GM19025 (cell line): Measurements from ENCODE around the gene POM121C.
"Not testable (repeated sequence)": the region's sequence is repeated elsewhere in the genome, so short reads cannot be mapped to it uniquely, and the experiment has no call there.

Experiments
- ATAC-seq: cut with Tn5 transposase; IDR thresholded peaks from one replicate; pipeline ENCODE4 v1.9.1; 2021; ENCODE audit warnings: mild to moderate bottlenecking, low read depth, moderate library complexity; ENCODE audit not compliant: unreplicated experiment

POM121C gene

DNA sequence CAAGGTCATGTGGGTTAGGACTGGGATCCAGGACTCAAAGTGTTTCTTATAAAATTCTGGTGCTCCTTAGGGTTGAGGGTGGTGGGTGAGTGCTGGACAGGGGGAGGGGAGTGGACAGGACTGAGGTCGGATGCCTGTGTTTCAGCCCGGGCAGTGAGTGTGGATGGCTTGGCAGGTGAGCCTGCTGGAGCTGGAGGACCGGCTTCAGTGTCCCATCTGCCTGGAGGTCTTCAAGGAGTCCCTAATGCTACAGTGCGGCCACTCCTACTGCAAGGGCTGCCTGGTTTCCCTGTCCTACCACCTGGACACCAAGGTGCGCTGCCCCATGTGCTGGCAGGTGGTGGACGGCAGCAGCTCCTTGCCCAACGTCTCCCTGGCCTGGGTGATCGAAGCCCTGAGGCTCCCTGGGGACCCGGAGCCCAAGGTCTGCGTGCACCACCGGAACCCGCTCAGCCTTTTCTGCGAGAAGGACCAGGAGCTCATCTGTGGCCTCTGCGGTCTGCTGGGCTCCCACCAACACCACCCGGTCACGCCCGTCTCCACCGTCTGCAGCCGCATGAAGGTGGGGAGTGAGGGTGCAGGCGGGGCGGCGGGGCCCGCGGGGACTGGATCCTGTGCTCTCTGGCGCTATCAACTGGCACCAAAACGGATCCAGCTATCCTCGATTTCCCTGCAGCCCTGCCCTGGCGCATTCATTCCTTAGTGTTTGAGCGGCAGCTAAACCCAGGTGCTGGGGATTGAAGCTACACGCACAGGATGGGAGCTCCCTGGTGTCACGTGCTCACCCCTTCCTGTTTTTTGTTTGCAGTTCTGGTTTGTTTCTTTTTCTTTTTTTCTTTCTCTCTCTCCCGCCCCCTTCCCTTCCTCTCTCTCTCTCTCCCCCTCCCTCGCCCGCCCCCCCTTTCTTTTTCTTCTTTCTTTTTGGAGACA is 87.1 kb downstream of the POM121C start:
- ATAC-seq: not testable (repeated sequence)

DNA sequence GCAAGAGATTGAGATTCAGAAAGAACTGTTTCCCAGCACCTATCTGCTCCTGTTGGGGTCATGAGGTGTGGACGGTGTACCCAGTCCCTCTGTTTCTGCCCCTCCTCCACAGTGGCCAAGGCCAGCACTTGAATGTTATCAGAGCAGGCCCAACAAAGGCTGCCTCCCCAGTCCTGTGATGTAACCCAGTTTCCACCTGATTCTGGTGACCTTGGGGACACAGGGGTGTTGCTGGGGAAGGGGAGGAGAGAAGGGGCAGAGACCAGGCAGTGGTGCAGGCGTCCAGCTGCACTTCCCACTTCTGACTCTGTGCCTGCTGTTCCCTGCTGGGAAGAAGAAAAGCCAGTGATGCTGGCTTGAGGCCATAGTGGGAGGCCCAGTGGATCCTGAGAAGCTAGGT is 88.2 kb downstream of the POM121C start:
- not testable (repeated sequence) for ATAC-seq

GRCh38 chr7:75395329-75395728 is 90.8 kb downstream of the POM121C start, which contains the start of gene TRIM73:
TRIM73 (plus strand) TSS chr7:75395629; CDS start chr7:75398934, 3,305 bp downstream.
- ATAC-seq: not testable (repeated sequence)

DNA sequence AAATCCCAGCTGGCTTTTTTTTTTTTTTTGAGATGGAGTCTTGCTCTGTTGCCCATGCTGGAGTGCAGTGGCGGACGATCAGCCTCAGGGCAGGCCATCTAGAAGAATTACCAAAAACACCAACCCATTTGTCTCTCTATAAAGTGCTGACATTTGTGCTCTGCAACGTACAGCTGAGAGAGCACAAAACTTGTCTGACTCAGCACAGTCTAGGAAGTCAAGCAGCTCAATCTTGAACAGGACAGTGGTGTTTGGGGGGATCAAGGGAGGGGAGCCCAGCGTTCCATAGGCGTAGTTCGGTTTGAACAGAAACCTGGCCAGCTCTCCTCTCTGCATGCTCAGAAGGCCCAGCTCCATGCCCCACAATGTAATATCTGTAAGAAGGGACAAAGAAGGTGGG is 92.9 kb downstream of the POM121C start:
- ATAC-seq: not testable (repeated sequence)

DNA sequence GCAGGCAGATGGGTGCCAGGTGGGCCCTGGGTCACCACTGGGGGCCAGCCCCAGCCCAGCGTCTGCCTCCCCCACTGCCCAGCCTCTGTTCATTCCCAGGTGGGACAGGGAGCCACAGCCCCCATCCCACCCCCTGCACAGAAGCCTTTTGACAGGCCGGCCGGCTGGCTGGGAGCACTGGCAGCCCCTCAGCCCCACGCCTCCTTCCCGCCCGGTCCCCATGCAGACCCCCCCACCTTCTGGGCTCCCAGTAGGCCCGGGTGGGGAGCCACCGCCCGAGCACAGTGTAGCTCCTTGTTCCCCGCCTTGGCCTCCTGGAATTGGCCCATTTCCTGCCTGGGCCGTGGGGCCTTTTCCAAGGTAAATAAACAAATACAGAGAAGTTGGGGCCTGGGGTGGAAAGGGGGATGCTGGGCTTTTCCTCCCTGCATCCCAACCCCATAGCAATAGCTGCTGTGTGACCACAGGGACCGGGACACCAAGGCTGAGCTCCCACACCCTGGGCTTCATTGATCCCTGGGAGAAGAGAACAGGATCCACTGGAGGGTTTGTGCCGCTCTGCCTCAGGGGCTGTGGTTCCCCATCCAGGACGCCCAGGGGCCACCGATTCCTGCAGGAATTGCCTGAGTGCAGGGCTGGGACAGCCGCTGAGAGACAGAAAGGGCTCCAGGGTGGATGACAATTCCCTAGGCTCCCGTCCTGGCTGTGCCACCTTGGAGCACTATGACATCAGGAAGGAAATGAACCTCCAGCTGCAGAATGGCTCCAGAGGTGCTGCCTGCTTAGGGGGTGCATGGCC is 111.4 kb downstream of the POM121C start:
- ATAC-seq: not testable (repeated sequence)

- ATAC-seq: not testable (repeated sequence)
Observed at GRCh38 chr7:75374144-75374518, 112.0 kb downstream of the POM121C start.

DNA sequence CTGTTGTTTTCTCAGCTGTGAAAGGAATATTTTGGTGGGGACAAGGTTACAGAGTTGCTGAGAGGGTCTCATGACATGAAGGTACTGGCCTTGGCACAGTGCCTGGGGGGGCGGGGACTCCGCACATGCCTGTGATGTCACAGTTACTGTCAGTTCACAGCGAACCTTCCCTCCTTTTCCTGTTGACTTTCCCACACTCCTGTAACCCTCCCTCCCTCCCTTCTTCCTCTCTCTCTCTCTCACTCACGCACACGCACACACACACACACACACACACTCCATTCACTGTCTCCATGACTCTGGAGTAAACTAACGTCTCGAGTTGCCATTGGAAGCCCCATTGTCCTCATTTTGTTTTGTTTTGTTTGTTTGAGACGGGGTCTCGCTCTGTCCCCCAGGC is 118.8 kb downstream of the POM121C start:
- not testable (repeated sequence) for ATAC-seq
